ENCODE results near the gene SYNGR2. TPM values are rescaled to one million over a fixed set of nuclear protein-coding genes. Genes with fewer than 3 reads are reported as not detected.

The SYNGR2 gene
- total RNA-seq, 1 experiment from 2014 or later: 148 TPM

DNA sequence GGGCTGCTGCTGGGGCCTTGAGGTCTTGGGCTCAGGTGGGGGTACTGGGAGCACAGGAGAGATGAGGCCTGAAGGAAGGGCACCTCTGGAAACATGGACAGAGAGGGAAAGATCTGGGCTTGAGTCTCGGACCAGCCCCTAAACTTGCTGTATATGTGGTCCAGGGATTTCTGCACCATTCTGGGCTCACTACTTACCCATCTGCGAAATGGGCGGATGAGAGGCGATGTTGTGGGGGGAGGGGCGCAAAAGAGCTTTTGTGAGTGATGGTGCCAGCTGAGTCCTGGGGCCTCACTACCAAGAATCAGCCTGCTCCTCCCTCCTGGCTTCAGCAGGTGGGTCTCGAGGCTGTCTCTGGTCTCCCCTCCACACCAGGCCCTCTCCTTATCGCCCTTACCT, 21.9 kb upstream of the SYNGR2 start:
- H3K36me3 ChIP-seq (ENCODE audit: control insufficient read depth in 1 of 2, insufficient read depth in 2 of 2, low read length in 2 of 2): no peaks in the 10 kb centered on the region
- ChIA-PET POLR2A (no interaction called here), RAD21 (ENCODE audit: low non-redundant PET in 1 of 2, low total read pairs in 2 of 2, uncharacterized antibody in 2 of 2, unreplicated experiment in 2 of 2) (no interaction called here), CTCF (no interaction called here)
- TF ChIP-seq ELF1 (IDR thresholded peaks at IDR 0.05; ENCODE audit: borderline replicate concordance, low read depth) (no peak), EGR1 (IDR thresholded peaks at IDR 0.05; ENCODE audit: low read depth) (no peak), EZH2phosphoT487 (IDR thresholded peaks at IDR 0.05; ENCODE audit: borderline replicate concordance) (no peak), CBX3 (IDR thresholded peaks at IDR 0.05; ENCODE audit: low read depth) (no peak), EZH2 (IDR thresholded peaks at IDR 0.05) (no peak), ATF3 (IDR thresholded peaks at IDR 0.05) (no peak), SRF (IDR thresholded peaks at IDR 0.05; ENCODE audit: low read depth) (no peak)
- TF ChIP-seq, protein P1, sequence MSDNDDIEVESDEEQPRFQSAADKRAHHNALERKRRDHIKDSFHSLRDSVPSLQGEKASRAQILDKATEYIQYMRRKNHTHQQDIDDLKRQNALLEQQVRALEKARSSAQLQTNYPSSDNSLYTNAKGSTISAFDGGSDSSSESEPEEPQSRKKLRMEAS (IDR thresholded peaks at IDR 0.05): no peak
- no TSS peak for BruUV-seq (replicated peaks)
- no peak overlapping the region for H3K9ac ChIP-seq (ENCODE audit: low read length)
- peaks cover 38 to 50% of the 10 kb centered on the region in 2 experiments for H3K4me1 ChIP-seq (ENCODE audit: control insufficient read depth in 1 of 2, insufficient read depth in 2 of 2, low read length in 2 of 2)
- no peaks in the 10 kb centered on the region for H3K27me3 ChIP-seq (ENCODE audit: insufficient read depth, low read length)
- H3K4me2 ChIP-seq (ENCODE audit: low read length): no peak overlapping the region
- no peak overlapping the region for H3K27ac ChIP-seq (ENCODE audit: low read depth, low read length)
- H4K20me1 ChIP-seq (ENCODE audit: insufficient read depth): no peaks in the 10 kb centered on the region
- ATAC-seq: no peak
- no peaks in the 10 kb centered on the region for H3K9me3 ChIP-seq (ENCODE audit: control insufficient read depth in 1 of 2, insufficient read depth in 1 of 2, low read depth in 1 of 2, low read length in 2 of 2)
- DNase-seq (ENCODE audit: low read depth, low spot score): no peak
- intact Hi-C loops (cut with micrococcal nuclease): no loop called here
- H2AFZ ChIP-seq (ENCODE audit: low read depth, low read length, poor library complexity, severe bottlenecking): no peak overlapping the region
- H3K4me3 ChIP-seq (replicated peaks in 1 of 2; ENCODE audit: low read depth in 1 of 2, low read length in 2 of 2): no peak overlapping the region
- H3K9me2 ChIP-seq (ENCODE audit: insufficient read depth): no peaks in the 10 kb centered on the region
- no peaks in the 10 kb centered on the region for H3K79me2 ChIP-seq (ENCODE audit: insufficient read depth, low read length)

DNA sequence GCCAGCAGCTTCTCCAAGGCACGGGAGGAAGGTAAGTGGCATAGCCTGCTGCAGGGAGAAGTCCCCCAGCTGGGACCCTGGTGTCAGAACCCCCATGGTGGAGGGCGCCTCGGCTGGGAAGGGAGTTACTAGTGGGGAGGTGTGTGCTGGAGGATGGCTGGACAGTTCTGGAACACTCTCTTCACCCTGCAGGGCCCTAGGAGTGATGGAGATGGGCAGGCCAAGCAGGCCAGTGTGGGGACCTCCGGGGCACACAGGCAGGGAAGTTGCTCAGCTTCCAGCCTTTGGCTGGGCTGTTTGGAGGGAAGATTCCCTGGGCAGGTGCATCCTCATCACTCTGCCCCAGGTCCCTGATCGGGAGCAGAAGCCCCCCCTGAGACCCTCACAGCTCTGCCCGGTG, 21.5 kb upstream of the SYNGR2 start:
- Histone ChIP-seq H3K4me3 (replicated peaks in 1 of 2; ENCODE audit: low read depth in 1 of 2, low read length in 2 of 2) (no peak overlapping the region), H3K79me2 (ENCODE audit: insufficient read depth, low read length) (no peaks in the 10 kb centered on the region), H3K9ac (ENCODE audit: low read length) (no peak overlapping the region), H4K20me1 (ENCODE audit: insufficient read depth) (no peaks in the 10 kb centered on the region), H2AFZ (ENCODE audit: low read depth, low read length, poor library complexity, severe bottlenecking) (no peak overlapping the region), H3K4me2 (ENCODE audit: low read length) (no peak overlapping the region), H3K4me1 (ENCODE audit: control insufficient read depth in 1 of 2, insufficient read depth in 2 of 2, low read length in 2 of 2) (peaks cover 35 to 50% of the 10 kb centered on the region in 2 experiments), H3K9me3 (ENCODE audit: control insufficient read depth in 1 of 2, insufficient read depth in 1 of 2, low read depth in 1 of 2, low read length in 2 of 2) (no peaks in the 10 kb centered on the region), H3K27me3 (ENCODE audit: insufficient read depth, low read length) (no peaks in the 10 kb centered on the region), H3K9me2 (ENCODE audit: insufficient read depth) (no peaks in the 10 kb centered on the region), H3K27ac (ENCODE audit: low read depth, low read length) (no peak overlapping the region), H3K36me3 (ENCODE audit: control insufficient read depth in 1 of 2, insufficient read depth in 2 of 2, low read length in 2 of 2) (no peaks in the 10 kb centered on the region)
- no peak for TF ChIP-seq EZH2 (IDR thresholded peaks at IDR 0.05)
- TF ChIP-seq POLR2AphosphoS5 (IDR thresholded peaks at IDR 0.05; ENCODE audit: low read depth, low read length): no peak
- TF ChIP-seq, protein P1 (IDR thresholded peaks at IDR 0.05): no peak
- no peak for TF ChIP-seq SP1 (IDR thresholded peaks at IDR 0.05; ENCODE audit: low read depth)
- TF ChIP-seq JUND (IDR thresholded peaks at IDR 0.05): no peak
- no peak for TF ChIP-seq SRF (IDR thresholded peaks at IDR 0.05; ENCODE audit: low read depth)
- no peak for TF ChIP-seq CBX3 (IDR thresholded peaks at IDR 0.05; ENCODE audit: low read depth)
- no peak for TF ChIP-seq ELF1 (IDR thresholded peaks at IDR 0.05; ENCODE audit: borderline replicate concordance, low read depth)
- TF ChIP-seq SIN3A (IDR thresholded peaks at IDR 0.05; ENCODE audit: low read depth): no peak
- no peak for TF ChIP-seq EGR1 (IDR thresholded peaks at IDR 0.05; ENCODE audit: low read depth)
- TF ChIP-seq ATF3 (IDR thresholded peaks at IDR 0.05): no peak
- no peak for TF ChIP-seq YY1 (IDR thresholded peaks at IDR 0.05; ENCODE audit: extremely low read depth, insufficient replicate concordance, low read depth, low read length)
- TF ChIP-seq, protein P2, sequence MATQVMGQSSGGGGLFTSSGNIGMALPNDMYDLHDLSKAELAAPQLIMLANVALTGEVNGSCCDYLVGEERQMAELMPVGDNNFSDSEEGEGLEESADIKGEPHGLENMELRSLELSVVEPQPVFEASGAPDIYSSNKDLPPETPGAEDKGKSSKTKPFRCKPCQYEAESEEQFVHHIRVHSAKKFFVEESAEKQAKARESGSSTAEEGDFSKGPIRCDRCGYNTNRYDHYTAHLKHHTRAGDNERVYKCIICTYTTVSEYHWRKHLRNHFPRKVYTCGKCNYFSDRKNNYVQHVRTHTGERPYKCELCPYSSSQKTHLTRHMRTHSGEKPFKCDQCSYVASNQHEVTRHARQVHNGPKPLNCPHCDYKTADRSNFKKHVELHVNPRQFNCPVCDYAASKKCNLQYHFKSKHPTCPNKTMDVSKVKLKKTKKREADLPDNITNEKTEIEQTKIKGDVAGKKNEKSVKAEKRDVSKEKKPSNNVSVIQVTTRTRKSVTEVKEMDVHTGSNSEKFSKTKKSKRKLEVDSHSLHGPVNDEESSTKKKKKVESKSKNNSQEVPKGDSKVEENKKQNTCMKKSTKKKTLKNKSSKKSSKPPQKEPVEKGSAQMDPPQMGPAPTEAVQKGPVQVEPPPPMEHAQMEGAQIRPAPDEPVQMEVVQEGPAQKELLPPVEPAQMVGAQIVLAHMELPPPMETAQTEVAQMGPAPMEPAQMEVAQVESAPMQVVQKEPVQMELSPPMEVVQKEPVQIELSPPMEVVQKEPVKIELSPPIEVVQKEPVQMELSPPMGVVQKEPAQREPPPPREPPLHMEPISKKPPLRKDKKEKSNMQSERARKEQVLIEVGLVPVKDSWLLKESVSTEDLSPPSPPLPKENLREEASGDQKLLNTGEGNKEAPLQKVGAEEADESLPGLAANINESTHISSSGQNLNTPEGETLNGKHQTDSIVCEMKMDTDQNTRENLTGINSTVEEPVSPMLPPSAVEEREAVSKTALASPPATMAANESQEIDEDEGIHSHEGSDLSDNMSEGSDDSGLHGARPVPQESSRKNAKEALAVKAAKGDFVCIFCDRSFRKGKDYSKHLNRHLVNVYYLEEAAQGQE (IDR thresholded peaks at IDR 0.05; ENCODE audit: low read depth): no peak
- TF ChIP-seq FOSL1 (IDR thresholded peaks at IDR 0.05; ENCODE audit: low read depth): no peak
- TF ChIP-seq CEBPB (IDR thresholded peaks at IDR 0.05; ENCODE audit: low read depth): no peak
- TF ChIP-seq TCF7L2 (IDR thresholded peaks at IDR 0.05; ENCODE audit: borderline replicate concordance, extremely low read depth, insufficient read depth, insufficient read length): no peak
- TF ChIP-seq RAD21 (IDR thresholded peaks at IDR 0.05; ENCODE audit: low read depth): no peak
- intact Hi-C loops (cut with micrococcal nuclease): no loop called here
- POLR2A ChIA-PET: no interaction called here
- DNase-seq (ENCODE audit: low read depth, low spot score): no peak
- BruUV-seq (replicated peaks): no TSS peak
- CTCF ChIA-PET: no interaction called here
- ATAC-seq: no peak
- RAD21 ChIA-PET (ENCODE audit: low non-redundant PET in 1 of 2, low total read pairs in 2 of 2, uncharacterized antibody in 2 of 2, unreplicated experiment in 2 of 2): no interaction called here
